ENCODE data around the gene CA4.
"Not testable (repeated sequence)": the region's sequence is repeated elsewhere in the genome, so short reads cannot be mapped to it uniquely, and the experiment has no call there.

CA4 gene

GRCh38 chr17:60169921-60170817 lies 20.4 kb downstream of the CA4 start:
- in situ Hi-C loops (cut with MboI; ENCODE audit: low sequenced_read_pairs) = no loop called here

GRCh38 chr17:60170835-60171752 lies 21.3 kb downstream of the CA4 start:
- in situ Hi-C loops (cut with MboI; ENCODE audit: low sequenced_read_pairs) = no loop called here

GRCh38 chr17:60171753-60172079 lies 21.9 kb downstream of the CA4 start:
- in situ Hi-C loops (cut with MboI; ENCODE audit: low sequenced_read_pairs) = no loop called here

- in situ Hi-C loops (cut with MboI; ENCODE audit: low sequenced_read_pairs) = no loop called here
Observed at GRCh38 chr17:60173304-60173819, 23.6 kb downstream of the CA4 start.

- in situ Hi-C loops (cut with MboI; ENCODE audit: low sequenced_read_pairs) = no loop called here
Observed at GRCh38 chr17:60174035-60174434, 24.3 kb downstream of the CA4 start.

- in situ Hi-C loops (cut with MboI; ENCODE audit: low sequenced_read_pairs) = not testable (repeated sequence)
Observed at GRCh38 chr17:60174767-60175166, 25.0 kb downstream of the CA4 start.

- in situ Hi-C loops (cut with MboI; ENCODE audit: low sequenced_read_pairs) = not testable (repeated sequence)
Observed at GRCh38 chr17:60176763-60177162, 27.0 kb downstream of the CA4 start.

- in situ Hi-C loops (cut with MboI; ENCODE audit: low sequenced_read_pairs) = not testable (repeated sequence)
Observed at GRCh38 chr17:60178180-60178579, 28.4 kb downstream of the CA4 start.

- in situ Hi-C loops (cut with MboI; ENCODE audit: low sequenced_read_pairs) = not testable (repeated sequence)
Observed at GRCh38 chr17:60180380-60180779, 30.6 kb downstream of the CA4 start.

GRCh38 chr17:60186372-60186771 lies 36.6 kb downstream of the CA4 start:
- in situ Hi-C loops (cut with MboI; ENCODE audit: low sequenced_read_pairs) = not testable (repeated sequence)

GRCh38 chr17:60186846-60187745 lies 37.3 kb downstream of the CA4 start:
- in situ Hi-C loops (cut with MboI; ENCODE audit: low sequenced_read_pairs) = not testable (repeated sequence)

- in situ Hi-C loops (cut with MboI; ENCODE audit: low sequenced_read_pairs) = no loop called here
Observed at GRCh38 chr17:60188759-60189158, 39.0 kb downstream of the CA4 start.

- in situ Hi-C loops (cut with MboI; ENCODE audit: low sequenced_read_pairs) = not testable (repeated sequence)
Observed at GRCh38 chr17:60190032-60190431, 40.3 kb downstream of the CA4 start.

GRCh38 chr17:60193032-60193431 lies 43.3 kb downstream of the CA4 start:
- in situ Hi-C loops (cut with MboI; ENCODE audit: low sequenced_read_pairs) = not testable (repeated sequence)

- in situ Hi-C loops (cut with MboI; ENCODE audit: low sequenced_read_pairs) = no loop called here
Observed at GRCh38 chr17:60193482-60193881, 43.7 kb downstream of the CA4 start.

GRCh38 chr17:60194141-60194540 lies 44.4 kb downstream of the CA4 start:
- in situ Hi-C loops (cut with MboI; ENCODE audit: low sequenced_read_pairs) = not testable (repeated sequence)

GRCh38 chr17:60198630-60199029 lies 48.9 kb downstream of the CA4 start:
- in situ Hi-C loops (cut with MboI; ENCODE audit: low sequenced_read_pairs) = not testable (repeated sequence)

GRCh38 chr17:60205782-60206181 lies 56.0 kb downstream of the CA4 start:
- in situ Hi-C loops (cut with MboI; ENCODE audit: low sequenced_read_pairs) = not testable (repeated sequence)

- in situ Hi-C loops (cut with MboI; ENCODE audit: low sequenced_read_pairs) = not testable (repeated sequence)
Observed at GRCh38 chr17:60208302-60208701, 58.5 kb downstream of the CA4 start.

Measured in HL-60/S4 treated with retinoic acid at 250 ng/mL for 4 days and 3 days (cell line).